HEK293 (cell line): Measurements from ENCODE around the gene CYP2R1.

ENCODE experiments used
- CTCF ChIP-seq: fragments of 450-650 bp; formaldehyde crosslinking; IDR thresholded peaks from 2 replicates; pipeline ENCODE4 v1.5.1; 2016; ENCODE audit warnings: missing biosample characterization, missing genetic modification characterization
- PATZ1 ChIP-seq: fragments of 450-650 bp; formaldehyde crosslinking; IDR thresholded peaks from 2 replicates; pipeline ENCODE4 v1.5.1; 2016; ENCODE audit warnings: missing biosample characterization, missing genetic modification characterization
- ZNF660 ChIP-seq: fragments of 450-650 bp; IDR thresholded peaks from 2 replicates; pipeline ENCODE4 v1.5.1; 2018; ENCODE audit warnings: missing biosample characterization, mild to moderate bottlenecking, missing genetic modification characterization
- ZNF777 ChIP-seq: fragments of 450-650 bp; formaldehyde crosslinking; IDR thresholded peaks from 2 replicates; pipeline ENCODE4 v1.5.1; 2017; ENCODE audit warnings: missing biosample characterization, missing genetic modification characterization, borderline replicate concordance
- ZNF843 ChIP-seq: fragments of 450-650 bp; formaldehyde crosslinking; IDR thresholded peaks from 2 replicates; pipeline ENCODE4 v1.5.1; 2016; ENCODE audit warnings: missing biosample characterization, missing genetic modification characterization

- TF ChIP-seq PATZ1 (no peak), ZNF660 (tag by site-specific recombination) (no peak), ZNF777 (tag by site-specific recombination) (no peak), ZNF843 (tag by site-specific recombination) (no peak), CTCF (tag by site-specific recombination) (no peak)
These were observed 15.0 kb upstream of the CYP2R1 start for GRCh38 chr11:14906993-14907392.
